ENCODE measurements around the gene CTU2. TPM values are rescaled to one million over a fixed set of nuclear protein-coding genes. Genes with fewer than 3 reads are reported as not detected.
A peak's percentile ranks its signal among the peaks of the same experiment; 100 is the strongest.

Gene CTU2
- total and polyA plus RNA-seq, 2 of the 4 experiments (the other 2 are of a cell fraction), result 12.9 to 18.4 TPM

DNA sequence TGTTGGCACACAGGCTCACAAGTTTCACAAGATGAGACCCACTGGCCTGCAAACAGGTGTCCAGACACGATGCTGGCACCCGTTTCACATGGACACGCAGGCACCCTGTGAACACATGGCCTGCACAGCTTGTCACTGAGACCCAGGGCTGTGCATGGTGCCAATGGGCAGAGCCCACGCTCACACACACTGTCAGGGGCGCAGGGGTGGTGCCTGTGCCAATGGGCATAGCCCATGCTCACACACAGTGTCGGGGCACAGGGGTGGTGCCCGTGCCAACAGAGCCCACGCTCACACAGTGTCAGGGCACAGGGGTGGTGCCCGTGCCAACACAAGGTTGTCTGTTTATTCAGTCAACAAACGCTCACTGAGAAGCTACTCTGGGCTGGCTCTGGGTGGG is 29.3 kb downstream of the CTU2 start:
- ChIA-PET CTCF (no interaction called here), POLR2A (ENCODE audit: unreplicated experiment) (no interaction called here)
- BruUV-seq (replicated peaks), result no TSS peak
- peaks cover 71% of the 10 kb centered on the region for H3K36me3 ChIP-seq (ENCODE audit: control insufficient read depth, insufficient read depth, low read length)
- no peaks in the 10 kb centered on the region for H3K4me1 ChIP-seq (ENCODE audit: control insufficient read depth, insufficient read depth, low read length)
- H3K9ac ChIP-seq (ENCODE audit: low read depth, low read length), result no peak overlapping the region
- no peak overlapping the region for H2AK5ac ChIP-seq (ENCODE audit: low read depth, low read length)
- no peaks in the 10 kb centered on the region for H3K9me3 ChIP-seq (ENCODE audit: control insufficient read depth, insufficient read depth, low read length)
- ATAC-seq (ENCODE audit: low read depth), result no peak
- no peak overlapping the region for H3K4ac ChIP-seq (ENCODE audit: low read depth, low read length)
- H3K9me1 ChIP-seq (ENCODE audit: insufficient read depth, low read length), result no peaks in the 10 kb centered on the region; the same call in 1 of the 2 replicates
- no peak overlapping the region for H3K14ac ChIP-seq (replicated peaks; ENCODE audit: low read depth, low read length)
- H4K5ac ChIP-seq (ENCODE audit: low read depth, low read length), result no peak overlapping the region
- no peaks in the 10 kb centered on the region for H3K27me3 ChIP-seq (ENCODE audit: control insufficient read depth, insufficient read depth, low read length)
- H2AK9ac ChIP-seq (replicated peaks; ENCODE audit: low read depth, low read length, poor library complexity), result peak overlapping the region; percentile 55
- dilution Hi-C loops (cut with HindIII; ENCODE audit: low sequenced_read_pairs, unreplicated experiment), result no loop called here
- no peak overlapping the region for H2BK120ac ChIP-seq (ENCODE audit: low read depth, low read length)
- peaks cover 58% of the 10 kb centered on the region for H4K20me1 ChIP-seq (ENCODE audit: insufficient read depth, low read length)
- WGBS, 2 experiments (ENCODE audit: extremely low coverage in 2 of 2, insufficient read length in 1 of 2), result 93% methylated on average over 9 of the region's 10 CpGs; no CpG with 5 or more reads in 1 of the 2 experiments
- no peak overlapping the region for H2BK5ac ChIP-seq (ENCODE audit: low read depth, low read length, poor library complexity, severe bottlenecking)
- no peak overlapping the region for H3K23ac ChIP-seq (ENCODE audit: low read depth, low read length)
- H2BK20ac ChIP-seq (ENCODE audit: low read depth, low read length), result no peak overlapping the region
- no peak overlapping the region for H3K18ac ChIP-seq (ENCODE audit: low read depth, low read length)
- H2AFZ ChIP-seq (replicated peaks; ENCODE audit: low read length, poor library complexity), result peak overlapping the region; percentile 21
- H2BK15ac ChIP-seq (ENCODE audit: low read depth, low read length), result no peak overlapping the region
- TF ChIP-seq CEBPB (IDR thresholded peaks at IDR 0.05; ENCODE audit: low read depth, low read length), result no peak
- no peak for TF ChIP-seq POLR2A (IDR thresholded peaks at IDR 0.05; ENCODE audit: low read depth, low read length)
- TF ChIP-seq BHLHE40 (IDR thresholded peaks at IDR 0.05; ENCODE audit: low read depth, low read length), result no peak
- TF ChIP-seq MAFK (IDR thresholded peaks at IDR 0.05; ENCODE audit: low read depth, low read length), result no peak
- TF ChIP-seq, protein P1, sequence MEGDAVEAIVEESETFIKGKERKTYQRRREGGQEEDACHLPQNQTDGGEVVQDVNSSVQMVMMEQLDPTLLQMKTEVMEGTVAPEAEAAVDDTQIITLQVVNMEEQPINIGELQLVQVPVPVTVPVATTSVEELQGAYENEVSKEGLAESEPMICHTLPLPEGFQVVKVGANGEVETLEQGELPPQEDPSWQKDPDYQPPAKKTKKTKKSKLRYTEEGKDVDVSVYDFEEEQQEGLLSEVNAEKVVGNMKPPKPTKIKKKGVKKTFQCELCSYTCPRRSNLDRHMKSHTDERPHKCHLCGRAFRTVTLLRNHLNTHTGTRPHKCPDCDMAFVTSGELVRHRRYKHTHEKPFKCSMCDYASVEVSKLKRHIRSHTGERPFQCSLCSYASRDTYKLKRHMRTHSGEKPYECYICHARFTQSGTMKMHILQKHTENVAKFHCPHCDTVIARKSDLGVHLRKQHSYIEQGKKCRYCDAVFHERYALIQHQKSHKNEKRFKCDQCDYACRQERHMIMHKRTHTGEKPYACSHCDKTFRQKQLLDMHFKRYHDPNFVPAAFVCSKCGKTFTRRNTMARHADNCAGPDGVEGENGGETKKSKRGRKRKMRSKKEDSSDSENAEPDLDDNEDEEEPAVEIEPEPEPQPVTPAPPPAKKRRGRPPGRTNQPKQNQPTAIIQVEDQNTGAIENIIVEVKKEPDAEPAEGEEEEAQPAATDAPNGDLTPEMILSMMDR (conservative IDR thresholded peaks at IDR 0.05; ENCODE audit: low read depth, low read length), result no peak
- TF ChIP-seq, protein P2, sequence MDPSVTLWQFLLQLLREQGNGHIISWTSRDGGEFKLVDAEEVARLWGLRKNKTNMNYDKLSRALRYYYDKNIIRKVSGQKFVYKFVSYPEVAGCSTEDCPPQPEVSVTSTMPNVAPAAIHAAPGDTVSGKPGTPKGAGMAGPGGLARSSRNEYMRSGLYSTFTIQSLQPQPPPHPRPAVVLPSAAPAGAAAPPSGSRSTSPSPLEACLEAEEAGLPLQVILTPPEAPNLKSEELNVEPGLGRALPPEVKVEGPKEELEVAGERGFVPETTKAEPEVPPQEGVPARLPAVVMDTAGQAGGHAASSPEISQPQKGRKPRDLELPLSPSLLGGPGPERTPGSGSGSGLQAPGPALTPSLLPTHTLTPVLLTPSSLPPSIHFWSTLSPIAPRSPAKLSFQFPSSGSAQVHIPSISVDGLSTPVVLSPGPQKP (IDR thresholded peaks at IDR 0.05; ENCODE audit: borderline replicate concordance, low read depth, low read length), result no peak
- TF ChIP-seq SMC3 (IDR thresholded peaks at IDR 0.05; ENCODE audit: low read depth, low read length), result no peak
- no peak for TF ChIP-seq FOS (IDR thresholded peaks at IDR 0.05; ENCODE audit: low read depth, low read length)
- peaks cover 3 to 54% of the 10 kb centered on the region in 2 experiments; a peak in 3 of 4 replicates for H3K79me1 ChIP-seq (ENCODE audit: low read depth in 1 of 2, low read length in 2 of 2)
- no peak overlapping the region for H4K8ac ChIP-seq (ENCODE audit: low read depth in 2 of 2, low read length in 2 of 2)
- intact Hi-C loops (cut with micrococcal nuclease), result no loop called here
- H3K27ac ChIP-seq (ENCODE audit: insufficient read depth, low read length), result no peak overlapping the region
- no peak overlapping the region for H3K4me3 ChIP-seq (ENCODE audit: insufficient read depth, low read depth, low read length)
- in situ Hi-C loops (cut with MboI; ENCODE audit: low sequenced_read_pairs), result no loop called here
- H3K56ac ChIP-seq (ENCODE audit: extremely low read depth, insufficient read depth, low read length), result no peak overlapping the region
- no peak overlapping the region for H3K4me2 ChIP-seq (ENCODE audit: low read depth, low read length)
- no peak for DNase-seq
- H4K91ac ChIP-seq (ENCODE audit: insufficient read depth, low read depth, low read length), result no peak overlapping the region

Measured in IMR-90 (cell line).